ENCODE measurements around the gene MYO18B.

MYO18B gene

DNA sequence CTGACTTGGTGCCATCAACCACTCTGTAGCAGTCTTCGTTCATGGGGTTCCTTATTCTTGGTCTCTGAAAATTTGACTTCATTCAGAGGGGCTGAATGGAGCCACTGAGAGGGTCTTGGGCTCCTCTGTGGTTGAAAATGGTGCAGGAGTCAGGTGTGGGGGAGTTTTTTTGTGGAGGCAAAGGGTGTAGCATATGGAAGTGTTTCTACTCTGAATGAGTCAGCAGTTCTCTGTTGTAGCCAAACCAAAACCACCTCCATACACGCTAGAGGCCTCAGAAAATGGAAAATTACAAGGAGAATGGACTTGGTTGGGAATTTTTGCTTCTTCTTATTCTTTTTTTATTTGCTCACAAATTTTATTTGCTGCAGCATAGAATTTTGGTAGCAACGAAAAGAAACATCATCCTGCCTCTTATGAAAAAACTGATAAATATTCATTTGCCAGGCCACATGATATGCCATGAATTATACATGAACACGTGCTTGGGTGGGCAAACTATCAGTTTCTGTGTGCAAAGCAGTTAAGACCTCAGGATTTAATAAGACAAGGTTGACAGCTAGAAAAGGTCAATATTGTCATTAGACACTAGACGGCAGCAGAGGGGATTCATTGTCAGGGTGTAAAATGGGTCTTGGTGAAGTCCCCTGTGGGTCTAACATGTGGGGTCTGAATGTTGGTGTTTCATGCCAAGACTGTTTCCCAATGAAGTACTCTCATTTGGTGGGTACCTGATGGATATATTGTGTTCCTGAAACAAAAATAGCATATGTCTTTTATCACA, 111.7 kb downstream of the MYO18B start:
- DNase-seq (ENCODE audit: low read depth), result no peak

DNA sequence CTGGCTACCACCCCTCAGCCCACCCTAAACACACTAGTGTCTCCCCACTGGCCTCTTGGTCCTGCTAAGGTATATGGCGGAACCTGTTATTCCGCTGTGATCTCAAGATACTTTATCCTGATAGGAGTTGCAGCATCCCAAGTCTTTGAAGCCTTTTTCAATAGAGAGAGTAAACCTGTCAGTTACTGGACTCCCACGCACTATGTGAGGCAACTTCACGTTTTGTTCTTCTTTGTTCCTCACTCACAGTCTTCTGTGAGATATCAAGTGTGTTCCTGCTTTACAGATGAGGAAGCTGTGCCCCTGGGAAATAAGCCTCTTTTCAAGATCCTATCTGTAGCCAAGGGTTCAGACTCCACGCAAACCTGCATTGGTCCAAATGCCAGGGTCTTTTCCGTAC, 127.8 kb downstream of the MYO18B start:
- DNase-seq (ENCODE audit: low read depth), result no peak

DNA sequence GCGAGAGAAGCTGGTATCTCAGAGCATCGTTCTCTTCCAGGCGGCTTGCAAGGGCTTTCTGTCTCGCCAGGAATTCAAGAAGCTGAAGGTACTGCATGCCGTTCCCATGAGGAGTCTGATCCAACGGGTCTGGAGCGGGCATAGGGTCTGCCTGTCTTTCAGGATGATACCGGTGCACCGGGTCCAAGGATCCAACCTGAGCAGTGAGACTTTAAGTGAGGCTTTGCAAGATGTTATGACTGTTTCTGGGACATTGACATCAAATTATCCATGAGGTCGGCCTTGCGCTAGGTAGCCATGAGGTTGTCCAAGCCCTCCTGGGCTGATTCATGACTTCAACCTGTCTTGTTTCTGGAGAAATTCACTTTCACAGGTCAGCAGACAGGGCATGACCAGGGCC, 132.3 kb downstream of the MYO18B start:
- DNase-seq (ENCODE audit: low read depth), result no peak

DNA sequence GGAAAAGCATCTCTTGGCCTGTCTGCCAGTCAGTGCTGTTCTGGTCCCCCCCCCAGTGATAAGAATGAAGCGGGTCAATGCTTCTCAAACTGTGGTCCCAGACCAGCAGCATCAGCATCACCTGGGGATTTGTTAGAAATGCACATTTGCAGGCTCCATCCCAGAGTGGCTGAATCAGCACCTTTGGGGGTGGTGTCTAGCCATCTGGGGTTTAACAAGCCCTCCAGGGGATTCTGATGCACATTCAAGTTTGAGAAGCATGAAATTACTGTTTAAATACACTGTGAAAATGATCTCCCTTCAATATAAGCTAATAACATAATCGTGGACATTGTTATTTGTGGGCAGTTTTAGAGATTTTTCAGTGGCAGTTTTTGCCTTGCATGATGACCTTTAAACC, 133.5 kb downstream of the MYO18B start:
- no peak for DNase-seq (ENCODE audit: low read depth)

DNA sequence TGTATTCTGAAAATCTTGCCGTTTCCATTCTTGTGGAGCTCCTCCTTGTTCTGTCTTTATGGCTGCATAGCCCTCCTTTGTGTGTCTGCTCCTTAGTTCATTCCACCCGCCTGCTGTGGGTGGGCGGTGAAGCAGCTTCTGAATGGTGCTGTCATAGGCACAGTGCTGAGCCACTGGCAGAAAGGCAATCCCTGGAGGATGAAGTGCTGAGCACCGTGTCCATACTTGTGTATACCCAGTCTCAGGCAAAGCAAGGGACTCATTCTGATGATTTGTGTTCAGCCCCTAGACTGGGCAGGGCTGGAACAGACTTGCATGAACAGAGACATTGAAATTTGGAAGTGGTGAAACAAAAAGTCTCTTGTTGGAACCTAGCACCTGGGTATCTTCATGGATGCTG, 134.9 kb downstream of the MYO18B start:
- no peak for DNase-seq (ENCODE audit: low read depth)

DNA sequence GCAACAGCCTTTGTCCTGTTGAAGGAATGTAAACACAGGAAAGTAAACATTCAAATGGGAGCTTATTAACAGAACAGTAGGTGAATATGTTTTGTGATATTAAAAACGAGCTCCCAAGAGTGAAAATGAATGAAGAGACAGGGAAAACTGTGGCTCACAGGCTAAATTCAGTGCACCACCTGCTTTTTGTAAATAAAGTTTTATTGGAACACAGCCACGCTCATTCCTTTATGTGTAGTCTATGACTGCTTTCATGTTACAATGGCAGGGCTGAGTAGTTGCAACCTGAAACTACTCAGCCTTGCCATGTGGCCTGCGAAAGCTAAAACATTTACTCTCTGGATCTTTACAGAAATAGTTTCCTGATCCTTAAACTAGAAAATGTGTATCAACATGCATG, 136.9 kb downstream of the MYO18B start:
- no peak for DNase-seq (ENCODE audit: low read depth)

DNA sequence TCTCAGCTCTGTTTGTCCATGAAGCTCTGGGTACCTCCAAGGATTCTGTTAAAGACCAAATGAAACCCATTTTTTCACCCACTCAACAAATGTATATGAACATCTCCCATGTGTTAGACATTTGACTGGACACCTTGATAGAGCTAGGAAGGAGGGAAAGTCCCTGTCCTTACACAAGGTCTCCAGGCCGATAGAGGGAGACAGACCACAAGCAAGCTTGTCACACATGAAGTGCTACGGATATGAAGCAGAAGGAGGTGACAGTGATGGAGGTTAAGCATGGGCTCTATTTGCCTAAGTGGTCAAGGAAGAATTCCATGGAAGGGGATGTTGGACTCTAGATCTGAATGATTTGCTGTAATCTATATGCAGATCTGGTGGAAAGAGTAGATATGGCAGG, 138.5 kb downstream of the MYO18B start:
- DNase-seq (ENCODE audit: low read depth), result no peak

DNA sequence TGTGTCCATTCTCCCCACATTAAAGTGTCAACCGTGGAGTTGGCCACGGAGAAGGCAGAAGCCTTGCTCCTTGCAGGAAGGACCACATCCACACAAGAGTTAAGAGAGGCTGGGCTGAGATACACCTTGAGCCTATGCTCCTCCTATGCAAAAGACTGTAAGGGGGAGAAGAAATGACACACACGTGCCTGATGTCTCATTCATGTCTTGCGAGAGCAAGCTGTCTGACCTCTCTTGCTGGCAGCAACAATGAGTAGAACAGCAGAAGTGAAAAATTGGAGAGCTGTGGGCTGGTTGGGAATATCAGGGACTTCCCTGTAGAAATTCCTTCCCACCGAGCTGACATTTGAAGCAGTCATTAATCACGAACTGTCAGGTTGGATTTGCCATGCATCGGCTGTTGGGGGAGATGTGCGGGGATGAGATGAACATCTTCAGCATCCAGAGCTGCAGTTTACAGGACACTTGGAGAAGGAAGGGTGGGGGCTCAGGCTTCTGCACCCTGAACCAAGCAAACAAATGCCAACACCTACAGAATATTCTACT, 139.3 kb downstream of the MYO18B start:
- DNase-seq (ENCODE audit: low read depth), result no peak

DNA sequence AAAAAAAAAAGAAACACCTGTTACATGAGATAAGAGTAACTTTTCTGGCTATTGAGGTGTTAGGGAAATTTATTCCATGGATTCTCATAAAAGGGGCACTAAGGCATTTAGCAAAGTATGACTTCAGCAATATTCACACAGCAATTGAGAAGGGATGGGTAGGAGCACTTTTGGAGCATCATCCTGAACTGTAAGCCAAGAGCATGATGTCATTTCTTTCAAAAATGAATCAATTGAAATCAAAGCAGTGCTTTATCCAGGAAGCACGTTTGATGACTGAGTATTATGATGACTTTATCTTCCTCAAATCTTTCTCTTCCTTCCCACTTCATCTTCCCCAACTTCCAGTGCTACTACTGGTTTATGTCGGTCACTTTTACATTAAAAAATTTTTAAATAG, 140.4 kb downstream of the MYO18B start:
- no peak for DNase-seq (ENCODE audit: low read depth)

DNA sequence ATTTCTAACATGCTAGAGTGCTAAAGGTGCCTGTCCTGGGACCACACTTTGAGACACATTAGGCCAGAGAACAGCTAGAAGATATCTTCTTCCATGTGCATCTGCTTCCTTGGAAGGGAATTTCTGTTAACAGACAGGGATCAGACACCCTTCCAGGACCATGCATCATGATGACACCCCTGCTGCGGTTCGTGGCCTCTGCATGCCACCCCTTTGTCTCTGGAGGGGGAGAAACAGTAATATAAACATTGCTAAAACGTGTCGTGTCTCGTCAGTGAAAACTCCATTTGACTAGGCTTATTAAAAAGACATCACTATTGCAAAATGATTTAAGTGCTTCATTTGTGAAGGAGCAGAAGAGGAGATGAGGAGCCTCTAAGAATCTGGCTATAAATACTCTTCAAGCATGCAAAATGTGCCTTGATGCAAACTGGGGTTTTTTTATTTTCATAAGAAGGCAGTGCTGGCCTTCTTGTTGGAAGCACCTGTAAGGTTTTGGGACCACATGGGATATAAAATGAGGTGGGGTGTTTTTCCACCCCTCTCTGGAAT, 141.6 kb downstream of the MYO18B start:
- no peak for DNase-seq (ENCODE audit: low read depth)

DNA sequence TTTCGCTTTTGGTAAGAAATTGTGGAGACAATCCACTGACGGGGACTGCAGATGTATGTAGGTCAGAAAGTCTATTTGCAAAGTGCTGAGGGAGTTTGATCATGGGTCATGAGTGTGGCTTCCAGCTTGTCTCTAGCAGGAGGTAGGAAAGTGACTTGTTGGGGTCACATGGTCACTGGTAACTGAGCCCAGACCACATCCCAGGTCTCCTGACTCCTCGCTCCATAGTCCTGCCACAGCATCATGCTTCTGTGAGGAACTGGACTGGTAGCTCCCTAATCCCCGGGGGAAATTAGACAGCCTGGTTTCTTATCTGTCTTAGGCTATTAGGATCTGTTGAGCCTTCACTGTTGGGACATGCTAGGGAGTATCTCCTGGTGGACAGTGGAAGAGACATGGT, 142.1 kb downstream of the MYO18B start:
- no peak for DNase-seq (ENCODE audit: low read depth)

DNA sequence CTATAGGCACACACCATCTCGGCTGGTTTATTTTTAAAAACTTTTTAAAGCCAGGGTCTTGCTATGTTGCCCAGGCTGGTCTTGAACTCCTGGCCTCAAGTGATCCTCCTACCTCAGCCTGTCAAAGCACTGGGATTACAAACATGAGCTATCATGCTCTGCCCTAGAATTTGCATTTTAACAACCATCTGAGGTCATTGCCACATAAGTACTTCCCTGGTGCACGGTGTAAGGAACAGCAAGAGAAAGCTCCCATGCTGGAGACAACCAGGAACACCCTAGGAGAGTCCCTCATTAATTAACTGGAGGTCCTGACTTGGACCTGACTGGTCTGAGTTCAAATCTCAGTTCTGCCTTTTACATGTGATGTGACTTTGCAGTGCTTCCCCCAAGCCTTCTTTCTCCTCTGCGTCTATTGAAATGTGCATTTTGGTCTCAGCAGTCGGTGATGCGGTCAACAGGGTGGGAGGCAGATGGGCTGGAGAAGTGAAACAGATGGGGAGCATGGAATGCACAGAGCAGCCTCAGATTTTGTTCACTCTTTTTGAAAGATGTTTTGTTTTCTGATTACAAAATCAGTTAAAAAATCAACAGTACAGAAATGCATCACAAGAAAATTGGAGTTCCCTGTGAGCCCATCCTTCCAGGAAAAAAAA, 146.5 kb downstream of the MYO18B start:
- no peak for DNase-seq (ENCODE audit: low read depth)

DNA sequence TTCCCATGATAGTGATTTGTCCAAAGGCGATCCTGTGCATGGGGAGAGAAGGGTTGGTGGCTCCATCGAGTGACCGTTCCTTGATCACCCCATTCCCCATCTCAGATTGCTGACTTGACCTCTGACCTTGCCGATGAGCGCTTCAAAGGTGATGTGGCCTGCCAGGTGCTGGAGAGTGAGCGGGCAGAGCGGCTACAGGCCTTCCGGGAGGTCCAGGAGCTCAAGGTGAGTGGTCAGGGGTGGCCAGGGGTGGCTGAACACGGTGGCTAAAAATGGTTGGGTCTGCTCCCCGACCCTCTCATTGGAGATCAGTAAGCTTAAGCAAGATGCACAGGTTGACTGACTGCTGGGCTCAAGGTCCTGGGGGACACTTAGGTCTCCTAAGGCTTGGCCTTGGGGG, 148.7 kb downstream of the MYO18B start:
- no peak for DNase-seq (ENCODE audit: low read depth)

DNA sequence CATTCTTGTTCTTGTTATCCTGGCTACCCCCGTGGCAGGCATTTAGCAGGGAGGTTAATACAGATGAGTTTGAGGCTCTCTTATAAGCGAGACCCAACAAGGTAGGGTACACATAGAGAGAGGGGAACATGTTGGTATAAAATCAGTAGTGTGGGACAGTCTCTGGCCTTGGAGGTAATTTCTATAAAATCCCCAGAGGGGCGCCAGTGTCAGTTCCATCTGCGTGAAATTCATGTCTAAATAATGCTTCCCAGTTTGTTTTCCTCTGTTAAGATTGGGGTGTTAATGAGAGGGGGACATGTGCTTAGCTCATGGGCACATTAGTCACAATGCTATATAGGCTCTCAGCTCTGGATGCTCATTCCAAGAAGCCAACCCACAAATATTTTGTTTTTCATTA, 150.7 kb downstream of the MYO18B start:
- DNase-seq (ENCODE audit: low read depth), result no peak

DNA sequence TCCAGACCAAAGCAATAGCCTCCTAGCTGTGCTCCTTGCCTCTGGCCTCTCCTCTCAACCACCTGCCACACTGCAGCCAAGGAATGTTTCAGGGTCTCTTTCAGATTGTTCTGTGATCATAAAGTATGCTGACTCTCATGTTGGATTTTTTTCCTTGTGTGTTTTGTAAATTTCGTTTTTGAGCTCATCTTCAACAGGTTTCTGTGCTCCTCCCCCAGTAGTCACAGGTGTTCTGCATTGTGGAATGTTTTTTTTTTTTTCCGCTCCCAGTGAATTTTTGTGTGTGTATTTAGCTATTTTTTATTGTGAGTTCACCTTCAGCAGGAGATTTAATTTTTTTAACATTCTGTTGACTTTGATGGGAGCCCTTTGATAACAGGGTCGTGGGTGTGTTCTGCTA, 153.7 kb downstream of the MYO18B start:
- no peak for DNase-seq (ENCODE audit: low read depth)

DNA sequence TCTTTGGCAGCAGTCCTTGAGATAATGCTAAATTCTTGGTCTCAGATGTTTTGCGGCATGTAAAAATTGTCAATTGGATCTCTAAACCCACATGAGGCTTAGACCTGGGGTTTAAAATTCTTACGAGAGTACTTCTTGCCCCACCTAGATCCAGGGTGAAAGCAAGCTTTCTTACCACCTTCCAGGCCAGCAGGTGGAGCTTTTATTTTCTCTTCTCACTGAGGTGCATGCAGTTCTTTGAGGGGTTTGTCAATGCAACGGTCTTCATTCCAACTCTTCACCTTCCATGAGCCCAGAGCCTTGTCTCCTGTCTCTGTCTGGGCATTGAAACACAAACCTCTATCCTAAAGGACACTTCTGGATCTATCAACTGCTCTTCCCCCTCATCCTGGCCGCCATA, 154.1 kb downstream of the MYO18B start:
- no peak for DNase-seq (ENCODE audit: low read depth)

DNA sequence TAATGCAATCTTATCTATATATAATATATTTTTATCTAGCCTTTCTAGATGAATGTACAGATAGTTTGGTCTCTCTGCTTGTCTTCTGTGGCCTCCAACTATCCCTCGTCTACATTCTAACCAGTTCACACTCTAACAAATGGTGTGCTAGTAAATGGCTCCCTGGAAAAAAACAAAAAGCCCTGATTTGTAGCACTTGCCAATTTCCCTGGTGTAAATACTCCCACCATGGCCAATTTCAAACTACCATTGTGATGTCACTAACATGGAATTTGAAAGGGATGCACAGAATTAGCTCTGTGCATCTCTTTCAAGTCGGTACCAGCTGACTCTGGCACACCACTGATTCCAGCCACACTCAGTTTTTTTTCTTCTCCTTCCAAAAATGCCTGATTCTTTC, 154.6 kb downstream of the MYO18B start:
- DNase-seq (ENCODE audit: low read depth), result no peak

DNA sequence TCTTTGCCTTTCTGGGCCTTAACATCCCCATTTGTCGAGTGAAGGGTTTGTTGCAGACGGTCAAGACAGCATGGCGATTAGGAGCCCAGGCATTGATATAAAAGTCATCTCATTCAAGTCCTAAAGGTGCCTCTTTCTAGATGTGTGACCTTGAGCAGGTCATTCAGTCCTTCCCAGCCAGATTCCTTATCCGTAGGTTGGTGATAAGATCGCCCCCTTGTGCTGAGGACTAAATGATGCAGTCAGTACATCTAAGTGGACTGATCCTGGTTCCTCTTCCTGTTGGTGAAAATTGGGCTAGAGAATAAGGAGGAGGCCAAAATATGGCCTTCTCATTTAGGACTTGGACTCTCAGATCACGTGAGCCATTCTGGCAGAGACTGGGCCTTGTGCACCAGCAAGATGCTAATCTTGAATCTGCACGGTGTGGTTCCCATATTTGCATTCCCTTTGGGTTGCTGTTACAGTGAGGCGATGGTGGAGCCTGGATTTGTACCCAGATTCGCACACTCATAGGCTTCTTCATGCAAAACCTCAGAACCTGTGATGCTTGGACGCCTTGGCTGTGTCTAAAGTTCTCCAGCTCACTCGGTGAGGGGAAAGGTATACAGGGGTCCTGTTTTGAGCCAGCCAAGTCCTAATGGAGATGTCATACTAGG, 156.8 kb downstream of the MYO18B start:
- no peak for DNase-seq (ENCODE audit: low read depth)

DNA sequence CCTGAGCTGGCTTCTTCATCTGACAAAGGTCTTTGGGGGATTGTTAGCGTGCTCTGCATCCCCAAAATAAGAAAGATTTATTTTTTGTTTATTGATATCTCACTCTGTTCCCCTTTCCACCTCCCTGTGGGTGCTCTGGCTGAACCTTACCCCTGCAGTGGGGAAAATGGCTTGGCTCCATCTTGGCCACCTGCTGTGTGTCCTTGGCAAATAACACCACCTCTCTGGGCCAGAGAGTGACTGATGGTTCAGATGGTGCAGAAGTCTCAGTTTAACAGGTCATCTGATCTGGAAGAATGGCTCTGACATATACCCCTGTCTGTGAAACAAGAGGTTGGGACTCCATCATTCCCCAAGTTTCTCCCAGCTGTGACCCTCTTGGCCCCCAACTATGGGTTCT, 157.6 kb downstream of the MYO18B start:
- DNase-seq (ENCODE audit: low read depth), result no peak

DNA sequence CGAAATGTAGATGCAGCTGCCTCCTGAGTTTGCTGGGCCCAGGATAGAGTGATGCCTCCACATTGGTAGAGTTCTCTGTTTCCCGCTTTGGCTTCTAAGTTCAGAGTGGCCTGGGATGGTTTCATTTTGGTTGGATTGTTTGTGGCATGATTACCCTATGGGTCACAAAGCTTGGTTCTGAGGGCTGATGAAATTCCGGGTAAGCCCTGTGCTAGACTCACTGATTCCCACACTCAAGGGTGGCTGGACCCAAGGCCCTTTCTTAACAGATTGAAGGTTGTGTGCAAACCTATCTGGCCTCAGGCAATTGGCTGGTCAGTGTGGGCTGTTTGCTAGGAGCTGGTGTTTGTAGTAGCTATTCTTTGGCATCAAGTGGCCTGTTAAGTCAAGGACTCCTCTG, 158.4 kb downstream of the MYO18B start:
- DNase-seq (ENCODE audit: low read depth), result no peak

DNA sequence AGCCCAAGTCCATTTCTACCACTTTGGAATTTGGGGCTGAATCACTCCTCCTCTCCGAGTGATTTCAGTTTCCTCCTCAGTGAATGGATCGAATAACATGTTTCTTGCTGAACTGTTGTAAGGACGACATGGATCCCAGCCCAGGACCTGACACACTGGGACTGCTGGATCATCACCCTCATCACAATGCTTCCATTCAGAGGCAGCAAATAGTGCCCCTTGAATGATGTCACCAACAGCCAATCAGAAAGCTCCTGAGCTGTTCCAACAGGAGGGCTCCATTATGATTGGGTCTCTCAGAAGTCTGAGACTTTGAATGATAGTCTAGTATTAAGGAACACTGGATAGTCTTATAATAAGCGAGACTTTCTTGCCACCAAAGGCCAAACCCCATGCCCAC, 158.9 kb downstream of the MYO18B start:
- DNase-seq (ENCODE audit: low read depth), result no peak

DNA sequence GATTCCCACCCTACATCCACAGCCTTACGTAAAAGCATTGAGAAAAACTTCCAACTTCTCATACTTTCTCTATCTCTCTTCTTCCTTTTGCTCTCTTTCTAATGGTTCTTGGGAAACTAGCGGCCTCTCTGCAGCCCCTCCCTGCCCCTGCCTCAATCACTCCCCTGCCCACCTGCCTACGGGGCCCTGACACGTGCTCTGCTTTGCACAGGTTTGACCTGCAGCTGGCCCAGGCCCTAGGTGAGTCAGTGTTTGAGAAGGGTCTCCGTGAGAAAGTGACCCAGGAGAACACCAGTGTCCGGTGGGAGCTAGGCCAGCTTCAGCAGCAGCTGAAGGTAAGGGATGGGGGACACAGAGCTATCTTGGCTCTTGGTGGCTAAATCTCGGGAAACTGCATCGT, 160.4 kb downstream of the MYO18B start:
- no peak for DNase-seq (ENCODE audit: low read depth)

DNA sequence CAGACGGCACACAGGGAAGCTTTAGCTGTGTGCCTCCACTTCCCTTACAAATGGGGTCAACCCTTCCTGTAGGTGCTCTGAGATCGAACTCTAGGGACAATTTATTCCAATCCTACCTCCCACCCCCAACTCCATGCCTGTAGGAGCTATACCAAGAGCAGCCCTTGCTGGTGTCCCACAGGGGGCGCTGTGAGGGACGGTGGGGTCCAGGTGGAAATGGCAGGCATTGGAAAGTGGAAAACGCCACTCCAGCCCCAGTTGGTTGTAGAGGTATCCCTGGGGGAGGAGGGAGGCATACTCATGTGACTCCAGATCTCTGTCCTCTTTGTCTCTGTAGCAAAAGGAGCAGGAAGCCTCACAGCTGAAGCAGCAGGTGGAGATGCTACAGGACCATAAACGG, 161.3 kb downstream of the MYO18B start:
- DNase-seq (ENCODE audit: low read depth), result no peak
